IPS-15b (cell line): Measurements from ENCODE around the gene TMEM184B.
"Not testable (repeated sequence)": the region's sequence is repeated elsewhere in the genome, so short reads cannot be mapped to it uniquely, and the experiment has no call there.

Experiments used
- H3K27me3 ChIP-seq: one replicate; pipeline ENCODE4 v1.6.1; 2013; ENCODE audit warnings: low read length; ENCODE audit not compliant: control insufficient read depth, insufficient read depth
- H3K36me3 ChIP-seq: one replicate; pipeline ENCODE4 v1.6.1; 2013; ENCODE audit warnings: low read length; ENCODE audit not compliant: control insufficient read depth, insufficient read depth
- H3K4me1 ChIP-seq: one replicate; pipeline ENCODE4 v1.6.1; 2013; ENCODE audit warnings: mild to moderate bottlenecking, low read length; ENCODE audit not compliant: control insufficient read depth, insufficient read depth
- H3K4me3 ChIP-seq: one replicate; pipeline ENCODE4 v1.5.1; 2013; ENCODE audit warnings: low read depth, low read length
- H3K9ac ChIP-seq: one replicate; pipeline ENCODE4 v1.6.1; 2013; ENCODE audit warnings: low read depth, mild to moderate bottlenecking, low read length
- H3K9me3 ChIP-seq: one replicate; pipeline ENCODE4 v1.6.1; 2013; ENCODE audit warnings: mild to moderate bottlenecking, low read length; ENCODE audit not compliant: control insufficient read depth, insufficient read depth

Gene TMEM184B

DNA sequence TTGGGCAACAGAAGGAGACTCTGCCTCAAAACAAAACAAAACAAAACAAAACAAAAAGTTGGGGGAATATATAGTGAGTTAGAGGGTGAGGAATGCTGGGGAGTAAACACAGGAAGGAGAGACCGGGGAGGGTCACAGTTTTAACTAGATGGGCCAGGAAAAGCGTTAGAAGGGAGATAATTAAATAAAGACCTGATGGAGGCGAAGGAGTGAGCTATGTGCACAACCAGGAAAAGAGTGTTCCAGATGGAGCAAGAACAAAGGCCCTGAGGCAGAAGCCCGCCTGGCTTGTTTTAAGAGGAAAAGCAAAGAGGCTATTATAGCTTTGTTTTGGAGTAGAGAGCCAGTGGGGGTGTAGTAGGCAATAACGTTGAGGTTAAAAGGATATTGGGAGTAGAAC lies 86.4 kb downstream of the TMEM184B start:
- no peaks in the 10 kb centered on the region for H3K36me3 ChIP-seq
- H3K4me3 ChIP-seq, result no peak overlapping the region
- peaks cover 3% of the 10 kb centered on the region for H3K4me1 ChIP-seq
- no peaks in the 10 kb centered on the region for H3K9me3 ChIP-seq
- H3K27me3 ChIP-seq, result peaks cover 4% of the 10 kb centered on the region
- H3K9ac ChIP-seq, result no peak overlapping the region

- no peaks in the 10 kb centered on the region for H3K9me3 ChIP-seq
- H3K4me1 ChIP-seq, result peaks cover 11% of the 10 kb centered on the region
- no peaks in the 10 kb centered on the region for H3K36me3 ChIP-seq
- H3K27me3 ChIP-seq, result no peaks in the 10 kb centered on the region
- H3K4me3 ChIP-seq, result no peak overlapping the region
- H3K9ac ChIP-seq, result no peak overlapping the region
These were observed 88.0 kb downstream of the TMEM184B start for GRCh38 chr22:38184788-38185187.

GRCh38 chr22:38181453-38182200 lies 91.2 kb downstream of the TMEM184B start, which contains the start of gene PLA2G6:
Gene PLA2G6 (minus strand): TSS chr22:38181830. CDS start chr22:38169426, 12,404 bp downstream.
- H3K4me1 ChIP-seq, result peaks cover 11% of the 10 kb centered on the region
- H3K36me3 ChIP-seq, result no peaks in the 10 kb centered on the region
- H3K9me3 ChIP-seq, result no peaks in the 10 kb centered on the region
- H3K9ac ChIP-seq, result peak within 1 kb of the TSS; percentile 99
- H3K27me3 ChIP-seq, result no peaks in the 10 kb centered on the region
- H3K4me3 ChIP-seq, result peak within 1 kb of the TSS; percentile 91

DNA sequence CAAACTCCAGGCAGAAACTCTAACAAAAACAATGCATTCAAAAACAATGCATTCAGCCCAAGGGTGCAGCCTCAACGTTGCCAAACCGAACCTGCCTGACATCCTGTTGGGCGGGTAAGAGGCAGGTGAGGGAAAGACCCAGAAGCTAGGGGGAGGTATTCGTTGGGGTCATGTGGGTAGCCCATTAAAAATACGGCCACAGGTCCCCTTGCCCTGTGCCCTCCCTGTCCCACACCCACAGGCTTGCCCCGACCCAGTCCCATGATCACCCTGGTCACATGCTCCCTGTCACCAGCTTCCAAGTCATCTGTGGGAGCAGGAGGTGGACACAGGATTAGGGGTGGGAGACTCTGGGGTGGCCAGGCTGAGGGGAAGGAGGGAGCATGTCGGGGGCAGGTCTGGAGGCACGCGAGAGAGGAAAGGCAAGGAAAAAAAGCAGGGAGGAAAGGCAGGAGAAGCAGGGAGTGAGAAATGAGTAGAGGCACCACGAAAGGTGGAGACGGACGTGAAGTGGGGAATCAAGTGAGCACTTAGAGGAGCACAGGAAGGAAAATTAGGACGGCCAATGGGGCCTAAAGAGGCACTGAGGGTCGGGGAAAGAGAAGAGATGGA lies 91.9 kb downstream of the TMEM184B start:
- Histone ChIP-seq H3K36me3 (no peaks in the 10 kb centered on the region), H3K9ac (peak overlapping the region; percentile 99), H3K4me3 (peak overlapping the region; percentile 91), H3K27me3 (no peaks in the 10 kb centered on the region), H3K9me3 (no peaks in the 10 kb centered on the region), H3K4me1 (peaks cover 11% of the 10 kb centered on the region)

- H3K9me3 ChIP-seq, H3K9ac ChIP-seq, H3K4me3 ChIP-seq, H3K27me3 ChIP-seq, H3K4me1 ChIP-seq, H3K36me3 ChIP-seq: not testable (repeated sequence)
These were observed 94.2 kb downstream of the TMEM184B start for GRCh38 chr22:38178605-38178937.

DNA sequence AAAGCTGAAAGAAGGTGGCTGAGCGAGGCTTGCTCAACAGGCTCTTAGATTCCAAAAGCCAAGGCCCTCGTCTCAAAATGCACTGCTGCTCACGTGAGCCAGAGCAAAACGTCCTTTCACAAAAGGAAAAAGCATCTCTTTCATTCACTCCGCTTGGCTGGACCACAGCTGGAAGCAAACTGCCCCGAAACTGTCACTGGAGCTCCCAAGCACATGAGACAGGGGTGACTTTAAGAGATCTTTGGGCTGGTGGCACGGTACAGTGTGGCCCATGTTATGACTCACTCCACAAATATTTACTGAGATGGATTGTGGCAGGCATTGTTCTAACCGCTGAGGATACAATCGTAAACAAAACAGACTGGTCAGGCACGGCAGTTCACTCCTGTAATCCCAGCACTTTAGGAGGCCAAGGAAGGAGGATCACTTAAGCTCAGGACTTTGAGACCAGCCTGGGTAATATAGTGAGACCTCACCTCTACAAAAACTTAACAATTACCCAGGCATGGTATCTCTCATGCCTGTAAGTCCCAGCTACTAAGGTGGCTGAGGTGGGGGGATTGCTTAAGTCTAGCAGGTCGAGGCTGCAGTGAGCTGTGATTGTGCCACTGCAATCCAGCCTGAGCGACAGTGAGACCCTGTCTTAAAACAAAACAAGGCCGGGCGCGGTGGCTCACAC lies 94.7 kb downstream of the TMEM184B start:
- H3K4me1 ChIP-seq, result peaks cover 9% of the 10 kb centered on the region
- H3K9ac ChIP-seq, result no peak overlapping the region
- no peaks in the 10 kb centered on the region for H3K9me3 ChIP-seq
- H3K4me3 ChIP-seq, result no peak overlapping the region
- no peaks in the 10 kb centered on the region for H3K27me3 ChIP-seq
- no peaks in the 10 kb centered on the region for H3K36me3 ChIP-seq

- not testable (repeated sequence) for H3K27me3 ChIP-seq, H3K9me3 ChIP-seq, H3K4me3 ChIP-seq, H3K36me3 ChIP-seq, H3K4me1 ChIP-seq, H3K9ac ChIP-seq
These were observed 95.3 kb downstream of the TMEM184B start for GRCh38 chr22:38177571-38177925.

DNA sequence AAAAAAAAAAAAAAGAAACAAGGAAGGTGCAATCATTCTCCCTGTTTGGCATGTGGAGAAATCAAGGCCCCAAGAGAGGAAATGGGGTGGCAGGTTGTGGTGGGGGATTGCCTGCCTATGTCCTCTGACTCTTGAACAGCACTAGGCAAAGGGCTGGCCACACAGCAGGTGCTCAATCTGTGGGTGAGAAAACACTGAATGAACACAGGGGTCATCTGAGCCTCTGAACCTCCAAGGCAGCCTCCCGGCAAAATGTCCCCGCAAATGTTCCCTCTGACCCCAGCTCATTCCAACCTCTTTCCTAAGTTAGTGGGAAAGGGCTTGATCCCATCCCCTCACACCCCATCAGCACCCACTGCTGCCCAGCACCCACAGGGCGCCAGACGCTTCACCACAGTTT lies 95.8 kb downstream of the TMEM184B start:
- no peak overlapping the region for H3K4me3 ChIP-seq
- no peak overlapping the region for H3K9ac ChIP-seq
- peaks cover 9% of the 10 kb centered on the region for H3K4me1 ChIP-seq

DNA sequence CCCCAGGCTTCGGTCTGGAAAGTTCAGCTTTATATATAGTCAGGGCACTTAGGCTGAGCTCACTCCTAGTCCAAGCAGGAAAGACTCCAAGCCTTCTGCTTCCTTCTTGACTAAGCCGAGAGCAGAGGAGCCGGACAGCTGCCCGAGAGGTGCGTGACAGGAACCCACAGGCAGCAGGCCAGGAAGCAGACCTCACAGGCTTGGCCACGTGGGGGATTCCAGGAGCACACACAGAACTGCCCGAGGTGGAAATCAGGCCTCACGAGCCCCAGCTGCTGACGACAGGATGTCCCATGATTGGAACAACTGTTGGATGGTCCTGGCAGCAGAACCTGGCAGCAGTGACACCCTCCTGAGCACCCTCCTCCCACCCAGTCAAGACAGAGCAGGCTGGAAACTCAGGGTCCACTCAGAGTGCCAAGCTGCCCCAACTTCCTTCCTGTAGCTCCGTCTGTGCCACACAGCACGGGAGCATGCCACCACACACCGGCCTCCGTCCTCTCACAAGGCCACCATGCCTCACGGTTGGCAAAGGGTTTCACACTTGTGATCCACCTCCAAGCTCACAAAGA lies 96.6 kb downstream of the TMEM184B start:
- no peak overlapping the region for H3K9ac ChIP-seq
- no peaks in the 10 kb centered on the region for H3K27me3 ChIP-seq
- no peak overlapping the region for H3K4me3 ChIP-seq
- H3K4me1 ChIP-seq, result peaks cover 8% of the 10 kb centered on the region
- H3K36me3 ChIP-seq, result no peaks in the 10 kb centered on the region
- no peaks in the 10 kb centered on the region for H3K9me3 ChIP-seq

More for the DNA sequence above, 95.8 kb downstream of the TMEM184B start:
- H3K9me3 ChIP-seq, result no peaks in the 10 kb centered on the region
- H3K36me3 ChIP-seq, result no peaks in the 10 kb centered on the region
- no peaks in the 10 kb centered on the region for H3K27me3 ChIP-seq

GRCh38 chr22:38175206-38176118 lies 97.3 kb downstream of the TMEM184B start:
- Histone ChIP-seq H3K36me3 (no peaks in the 10 kb centered on the region), H3K4me3 (no peak overlapping the region), H3K27me3 (no peaks in the 10 kb centered on the region), H3K9ac (no peak overlapping the region), H3K4me1 (peaks cover 2% of the 10 kb centered on the region), H3K9me3 (no peaks in the 10 kb centered on the region)

GRCh38 chr22:38174626-38175025 lies 98.2 kb downstream of the TMEM184B start:
- H3K9me3 ChIP-seq, result no peaks in the 10 kb centered on the region
- no peaks in the 10 kb centered on the region for H3K27me3 ChIP-seq
- H3K36me3 ChIP-seq, result peaks cover under 1% of the 10 kb centered on the region
- H3K4me3 ChIP-seq, result no peak overlapping the region
- no peak overlapping the region for H3K9ac ChIP-seq
- no peaks in the 10 kb centered on the region for H3K4me1 ChIP-seq
